K562 (cell line): Measurements from ENCODE around the gene GCN1. TPM values are rescaled to one million over a fixed set of nuclear protein-coding genes. Genes with fewer than 3 reads are reported as not detected.
A peak's percentile ranks its signal among the peaks of the same experiment; 100 is the strongest.

Experiments
- ATAC-seq: fragments of 200-7000 bp; cut with Tn5 transposase; 3 replicates; pipeline ENCODE4 v1.9.1; 2020; ENCODE audit warnings: moderate library complexity
- BruUV-seq: library from RNA; stranded (reverse); fragments of 400-500 nt; replicated peaks from 2 replicates; lab custom pipeline; 2021; lab: Mats Ljungman, UMichigan
- CTCF ChIA-PET: fragments of 300-600 bp; formaldehyde crosslinking; extraction: SDS; loops from one replicate; lab custom pipeline; 2021; ENCODE audit warnings: low intra/inter-chr PET ratio; lab: Yijun Ruan, JAX
- POLR2A ChIA-PET: fragments of 300-600, 350-650 bp; sonication (Branson Sonifier 250); formaldehyde crosslinking; extraction: SDS; loops from one replicate; lab custom pipeline; 2021; ENCODE audit warnings: antibody characterized with exemption, inconsistent platforms; lab: Yijun Ruan, JAX
- DNase-seq, 4 experiments: peaks; one replicate each; pipeline versions ENCODE4 v3.0.0 to v3.0.0-alpha.2; 2011 to 2018; ENCODE audit warnings: low spot score in 3 of 4, mixed read lengths in 3 of 4; ENCODE audit errors: extremely low read depth in 1 of 4
- FAIRE-seq: peaks from 2 replicates; lab custom pipeline; 2011; peaks lifted over from hg19 to GRCh38; lab: Jason Lieb, UNC
- H2AFZ ChIP-seq: 2 replicates; pipeline ENCODE4 v1.6.0; 2011; ENCODE audit warnings: low read depth, low read length, control low read depth, inconsistent platforms
- H3K27ac ChIP-seq: fragments of 200-600 bp; 3 replicates; pipeline ENCODE4 v1.8.0; 2011; ENCODE audit warnings: low read depth, mild to moderate bottlenecking, control low read depth, inconsistent platforms, low read length, moderate library complexity, mixed read lengths; ENCODE audit errors: extremely low read depth
- H3K27me3 ChIP-seq, 2 experiments: fragments of 300-600 bp in 1 of 2; 2 replicates in 1 of 2; 3 replicates in 1 of 2; pipeline versions ENCODE4 v1.6.0 to v1.8.0; 2011; ENCODE audit warnings: inconsistent platforms in 2 of 2, low read length in 2 of 2, mild to moderate bottlenecking in 1 of 2, mixed read lengths in 1 of 2, moderate library complexity in 1 of 2; ENCODE audit not compliant: control insufficient read depth in 2 of 2, insufficient read depth in 2 of 2
- H3K36me3 ChIP-seq: fragments of 300-600 bp; 3 replicates; pipeline ENCODE4 v1.8.0; 2011; ENCODE audit warnings: mild to moderate bottlenecking, low read length, inconsistent platforms; ENCODE audit not compliant: control insufficient read depth, insufficient read depth
- H3K4me1 ChIP-seq, 2 experiments: fragments of 200-600 bp in 1 of 2; replicated peaks in 1 of 2; 2 replicates in 1 of 2; 3 replicates in 1 of 2; pipeline versions ENCODE4 v1.5.1 to v1.8.0; 2011; ENCODE audit warnings: inconsistent platforms in 2 of 2, low read length in 2 of 2, mild to moderate bottlenecking in 1 of 2, mixed read lengths in 1 of 2, moderate library complexity in 1 of 2; ENCODE audit not compliant: control insufficient read depth in 2 of 2, insufficient read depth in 2 of 2
- H3K4me2 ChIP-seq: 2 replicates; pipeline ENCODE4 v1.6.1; 2011; ENCODE audit warnings: low read length, control low read depth, inconsistent platforms, mixed read lengths; ENCODE audit not compliant: insufficient read depth
- H3K4me3 ChIP-seq: fragments of 200-600 bp; sonication (generic), shearing (Covaris generic); 2 replicates; pipeline ENCODE4 v1.5.1; 2016; ENCODE audit warnings: control low read depth, inconsistent platforms
- H3K79me2 ChIP-seq: fragments of 200-600 bp; 3 replicates; pipeline ENCODE4 v1.8.0; 2011; ENCODE audit warnings: low read length, inconsistent platforms; ENCODE audit not compliant: control insufficient read depth, insufficient read depth
- H3K9ac ChIP-seq, 2 experiments: 2 replicates each; pipeline versions ENCODE4 v1.6.0 to v1.6.1; 2011; ENCODE audit warnings: low read depth in 2 of 2, low read length in 2 of 2, control low read depth in 1 of 2, inconsistent platforms in 1 of 2, mild to moderate bottlenecking in 1 of 2, mixed read lengths in 1 of 2; ENCODE audit not compliant: insufficient read depth in 1 of 2
- H3K9me1 ChIP-seq: one replicate; pipeline ENCODE4 v1.6.0; 2011; ENCODE audit warnings: inconsistent platforms, mild to moderate bottlenecking, low read length, moderate library complexity; ENCODE audit not compliant: control insufficient read depth, insufficient read depth
- H3K9me3 ChIP-seq: replicated peaks from 2 replicates; pipeline ENCODE4 v1.5.1; 2011; ENCODE audit warnings: low read depth, low read length, inconsistent platforms; ENCODE audit not compliant: control insufficient read depth, insufficient read depth
- H4K20me1 ChIP-seq: replicated peaks from 2 replicates; pipeline ENCODE4 v1.6.1; 2011; ENCODE audit warnings: low read length, inconsistent platforms, mixed read lengths; ENCODE audit not compliant: control insufficient read depth, insufficient read depth
- CHCHD3 ChIP-seq: fragments of 250-450 bp; sonication (Bioruptor Pico); IDR thresholded peaks from 2 replicates; pipeline ENCODE4 v2.1.2; 2022; ENCODE audit warnings: mild to moderate bottlenecking
- IFI16 ChIP-seq: fragments of 250-450 bp; sonication (Bioruptor Pico); IDR thresholded peaks from 2 replicates; pipeline ENCODE4 v2.1.2; 2022; ENCODE audit warnings: mild to moderate bottlenecking, inconsistent platforms
- MYBL2 ChIP-seq, 2 experiments: fragments of 450-650 bp in 1 of 2; sonication (generic) in 1 of 2; formaldehyde crosslinking in 1 of 2; IDR thresholded peaks; 2 replicates each; pipeline versions ENCODE4 v1.6.1 to v1.8.1; 2017 to 2022; ENCODE audit warnings: borderline replicate concordance in 1 of 2, inconsistent platforms in 1 of 2, low read depth in 1 of 2, mild to moderate bottlenecking in 1 of 2, missing genetic modification reagents in 1 of 2, moderate library complexity in 1 of 2
- NR3C1 ChIP-seq: sonication (generic); formaldehyde crosslinking; IDR thresholded peaks from 2 replicates; pipeline ENCODE4 v1.8.1; 2022; ENCODE audit warnings: missing genetic modification reagents
- PML ChIP-seq: IDR thresholded peaks from 2 replicates; pipeline ENCODE4 v1.6.1; 2012; ENCODE audit warnings: low read length, inconsistent platforms
- POLR2AphosphoS5 ChIP-seq: IDR thresholded peaks from 2 replicates; pipeline ENCODE4 v1.6.1; 2011; ENCODE audit warnings: mild to moderate bottlenecking, low read depth, low read length, moderate library complexity; ENCODE audit not compliant: control insufficient read depth, insufficient read depth
- POLR2G ChIP-seq: fragments of 200-400 bp; formaldehyde crosslinking; IDR thresholded peaks from 2 replicates; pipeline ENCODE4 v1.6.1; 2017; ENCODE audit warnings: low read depth, mild to moderate bottlenecking, antibody characterized with exemption, low read length, moderate library complexity
- RBBP5 ChIP-seq: fragments of 200-600 bp; sonication (generic); IDR thresholded peaks from 2 replicates; pipeline ENCODE4 v1.6.1; 2012; ENCODE audit warnings: borderline replicate concordance, mild to moderate bottlenecking, low read length, control low read depth, inconsistent platforms; ENCODE audit not compliant: insufficient read depth, poor library complexity, severe bottlenecking
- RCOR1 ChIP-seq, 2 experiments: IDR thresholded peaks; 2 replicates each; pipeline ENCODE4 v1.6.1; 2012; ENCODE audit warnings: low read depth in 2 of 2, low read length in 2 of 2, borderline replicate concordance in 1 of 2, improper control_type of control experiment in 1 of 2
- RHOXF2B ChIP-seq: fragments of 250-450 bp; sonication (Bioruptor Pico); conservative IDR thresholded peaks from 2 replicates; pipeline ENCODE4 v1.5.1; 2021
- SMAD4 ChIP-seq: fragments of 250-450 bp; sonication (Bioruptor Pico); conservative IDR thresholded peaks from 2 replicates; pipeline ENCODE4 v1.8.0; 2021; ENCODE audit warnings: inconsistent platforms, mild to moderate bottlenecking, moderate library complexity
- SNIP1 ChIP-seq: fragments of 450-650 bp; IDR thresholded peaks from 2 replicates; pipeline ENCODE4 v1.7.1; 2017; ENCODE audit warnings: low read depth, mild to moderate bottlenecking
- ZNF311 ChIP-seq: fragments of 250-450 bp; sonication (Bioruptor Pico); IDR thresholded peaks from 2 replicates; pipeline ENCODE4 v1.4.0; 2020; ENCODE audit warnings: mild to moderate bottlenecking, moderate library complexity
- ZNF589 ChIP-seq: fragments of 200-800 bp; sonication (Bioruptor generic); IDR thresholded peaks from 2 replicates; pipeline ENCODE4 v1.6.1; 2016; ENCODE audit warnings: low read depth, missing genetic modification characterization, missing compliant biosample characterization
- WGBS: fragments of 100-300 bp; shearing (Covaris generic); methylation state at CpG from one replicate; pipeline ENCODE4 v1.1.6; 2016; ENCODE audit warnings: low coverage, mixed read lengths; ENCODE audit not compliant: insufficient coverage; ENCODE audit errors: missing lambda C conversion rate; 5-methylcytosine and 5-hydroxymethylcytosine counted together
- in situ Hi-C: fragments of 300-500 bp; cut with MboI; formaldehyde crosslinking; loops from 4 replicates; pipeline ENCODE4 v1.15.0; 2018; ENCODE audit warnings: inconsistent platforms, mixed read lengths
- intact Hi-C: fragments of 100-400 bp; cut with micrococcal nuclease; formaldehyde crosslinking; loops from 2 replicates; pipeline ENCODE4 v1.14.2; 2022
- polyA plus RNA-seq, 8 experiments: library from polyadenylated mRNA; depleted of rRNA in 4 of 8; stranded (reverse) in 5 of 8; unstranded in 3 of 8; fragments of >200 nt; fragmentation: Nextera tagmentation in 2 of 8; fragmentation: Illumina TruSeq in 1 of 8; extraction: Ambion mirVana in 2 of 8; extraction: Trizol in 1 of 8; gene quantifications; 2 replicates each; pipeline versions ENCODE4 v1.2.1 to v1.2.3, GENCODE V29; 2011 to 2014; ENCODE audit warnings: inconsistent platforms in 1 of 8, missing spikeins in 1 of 8
- total RNA-seq, 7 experiments: library from RNA; depleted of rRNA in 6 of 7; stranded (reverse); fragments of >200 nt in 6 of 7; fragmentation: Illumina TruSeq in 2 of 7; extraction: Trizol in 2 of 7; gene quantifications; 2 replicates each; pipeline versions ENCODE4 v1.2.1 to v1.2.3, GENCODE V29; 2011 to 2021; ENCODE audit warnings: low replicate concordance in 1 of 7
- TF ChIP-seq, protein P1 (sequence below): fragments of 250-450 bp; sonication (Bioruptor Pico); IDR thresholded peaks from 2 replicates; pipeline ENCODE4 v1.5.0; 2020; ENCODE audit warnings: mild to moderate bottlenecking, borderline replicate concordance

GCN1 gene
- total and polyA plus RNA-seq, 9 of the 15 experiments (the other 6 are each of a cell fraction or from before 2014, with no cell fraction given): 11.9 to 190 (median 51.7) TPM

DNA sequence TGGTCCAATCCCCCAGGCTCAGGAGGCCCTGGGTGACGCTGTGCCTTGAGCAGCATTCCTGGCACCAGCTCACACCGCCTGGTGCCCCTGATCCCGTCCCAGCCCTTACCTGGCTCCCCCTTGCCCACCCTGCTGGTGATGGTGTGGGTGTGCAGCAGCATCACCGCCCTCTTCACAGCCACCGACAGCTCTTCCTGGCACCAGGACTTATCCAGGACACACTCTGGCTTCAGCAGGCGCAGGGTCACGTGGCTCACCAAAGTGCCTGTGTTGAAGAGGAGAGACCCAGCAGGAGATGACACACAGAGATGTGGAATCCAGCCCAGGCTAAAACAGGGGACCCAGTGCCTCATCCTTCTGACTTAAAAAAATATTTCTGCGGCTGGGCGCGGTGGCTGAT is 36.2 kb downstream of the GCN1 start:
- Histone ChIP-seq H3K9ac (no peak overlapping the region), H3K36me3 (peaks cover 98% of the 10 kb centered on the region), H3K27ac (no peak overlapping the region), H3K4me3 (no peak overlapping the region), H3K4me2 (no peak overlapping the region), H2AFZ (no peak overlapping the region), H3K27me3 (no peaks in the 10 kb centered on the region), H3K9me3 (no peaks in the 10 kb centered on the region), H3K79me2 (no peaks in the 10 kb centered on the region), H4K20me1 (peaks cover 12% of the 10 kb centered on the region; the same call in 1 of the 2 replicates), H3K9me1 (no peaks in the 10 kb centered on the region), H3K4me1 (no peaks in the 10 kb centered on the region)
- CTCF ChIA-PET: no interaction called here
- intact Hi-C loops (no loop called here), in situ Hi-C loops (no loop called here)
- ATAC-seq (no peak), FAIRE-seq (no peak), DNase-seq (no peak)
- TF ChIP-seq POLR2AphosphoS5 (0 out of 2 replicates have a peak, but pooled peaks have one; percentile 21), RHOXF2B (no peak), POLR2G (peak; percentile 46), CHCHD3 (no peak)
- BruUV-seq: no TSS peak
- POLR2A ChIA-PET: interaction anchor here (1.1 to 1.5 kb wide), 2 partner anchors 9 to 20 kb away, joined by 4 read pairs; no protein-coding TSS in a partner anchor
- WGBS: 95% methylated on average over 7 of the region's 10 CpGs

DNA sequence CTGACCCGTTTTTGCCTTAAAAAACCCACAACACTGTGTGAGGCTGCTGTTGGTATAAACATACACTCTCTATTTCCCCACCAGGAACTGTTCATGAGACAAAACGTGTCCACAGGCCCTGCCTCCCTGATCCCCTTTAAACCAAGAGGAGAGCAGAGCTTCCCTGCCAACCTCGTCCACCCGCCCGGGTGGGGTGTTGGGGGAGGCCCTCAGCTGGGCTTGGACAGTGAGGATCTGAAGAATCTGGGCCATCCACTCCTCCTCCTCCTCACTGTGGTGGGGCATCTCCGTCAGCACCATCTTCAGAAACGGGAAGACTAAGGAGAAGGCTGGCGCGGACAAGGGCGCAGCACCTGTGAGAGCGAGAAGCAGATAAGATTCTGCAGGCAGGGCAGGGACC is 36.8 kb downstream of the GCN1 start:
- no peak overlapping the region for H3K9ac ChIP-seq
- H3K4me3 ChIP-seq: no peak overlapping the region
- DNase-seq (no peak), ATAC-seq (no peak), FAIRE-seq (no peak)
- ChIA-PET POLR2A (interaction anchor here (1.1 to 1.5 kb wide), 2 partner anchors 10 to 19 kb away, joined by 4 read pairs; no protein-coding TSS in a partner anchor), CTCF (no interaction called here)
- WGBS: 94% methylated on average over 10 of the region's 11 CpGs
- peaks cover 98% of the 10 kb centered on the region for H3K36me3 ChIP-seq
- H3K4me1 ChIP-seq: no peaks in the 10 kb centered on the region
- H4K20me1 ChIP-seq: peaks cover 12% of the 10 kb centered on the region; the same call in 1 of the 2 replicates
- no peaks in the 10 kb centered on the region for H3K79me2 ChIP-seq
- in situ Hi-C loops: no loop called here
- intact Hi-C loops: no loop called here
- no peaks in the 10 kb centered on the region for H3K9me3 ChIP-seq
- no TSS peak for BruUV-seq
- H3K9me1 ChIP-seq: no peaks in the 10 kb centered on the region
- no peak overlapping the region for H2AFZ ChIP-seq
- no peak overlapping the region for H3K4me2 ChIP-seq
- H3K27me3 ChIP-seq: no peaks in the 10 kb centered on the region
- H3K27ac ChIP-seq: no peak overlapping the region
- TF ChIP-seq PML (no peak), SMAD4 (CRISPR knock-in tag) (no peak), CHCHD3 (no peak), NR3C1 (no peak), ZNF311 (CRISPR knock-in tag) (no peak), SNIP1 (no peak), MYBL2 (IDR thresholded peaks at IDR 0.05; ENCODE audit: low read depth) (no peak), MYBL2 (CRISPR knock-in tag; IDR thresholded peaks at IDR 0.05; ENCODE audit: borderline replicate concordance) (no peak), RBBP5 (no peak), RCOR1 (IDR thresholded peaks at IDR 0.05; ENCODE audit: borderline replicate concordance in 1 of 2, low read depth in 2 of 2, low read length in 2 of 2) (no peak), ZNF589 (no peak), IFI16 (CRISPR knock-in tag) (no peak)
- TF ChIP-seq, protein P1, sequence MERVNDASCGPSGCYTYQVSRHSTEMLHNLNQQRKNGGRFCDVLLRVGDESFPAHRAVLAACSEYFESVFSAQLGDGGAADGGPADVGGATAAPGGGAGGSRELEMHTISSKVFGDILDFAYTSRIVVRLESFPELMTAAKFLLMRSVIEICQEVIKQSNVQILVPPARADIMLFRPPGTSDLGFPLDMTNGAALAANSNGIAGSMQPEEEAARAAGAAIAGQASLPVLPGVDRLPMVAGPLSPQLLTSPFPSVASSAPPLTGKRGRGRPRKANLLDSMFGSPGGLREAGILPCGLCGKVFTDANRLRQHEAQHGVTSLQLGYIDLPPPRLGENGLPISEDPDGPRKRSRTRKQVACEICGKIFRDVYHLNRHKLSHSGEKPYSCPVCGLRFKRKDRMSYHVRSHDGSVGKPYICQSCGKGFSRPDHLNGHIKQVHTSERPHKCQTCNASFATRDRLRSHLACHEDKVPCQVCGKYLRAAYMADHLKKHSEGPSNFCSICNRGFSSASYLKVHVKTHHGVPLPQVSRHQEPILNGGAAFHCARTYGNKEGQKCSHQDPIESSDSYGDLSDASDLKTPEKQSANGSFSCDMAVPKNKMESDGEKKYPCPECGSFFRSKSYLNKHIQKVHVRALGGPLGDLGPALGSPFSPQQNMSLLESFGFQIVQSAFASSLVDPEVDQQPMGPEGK: no peak
